HUES48 (cell line): Measurements from ENCODE around the gene SELPLG.
"Not testable (repeated sequence)": the region's sequence is repeated elsewhere in the genome, so short reads cannot be mapped to it uniquely, and the experiment has no call there.

Experiments
- H3K27ac ChIP-seq: one replicate; pipeline ENCODE4 v1.7.0; 2013; ENCODE audit warnings: low read depth, low read length, inconsistent platforms
- H3K27me3 ChIP-seq: 2 replicates; pipeline ENCODE4 v1.6.1; 2013; ENCODE audit warnings: mild to moderate bottlenecking, low read length; ENCODE audit not compliant: control insufficient read depth, insufficient read depth
- H3K36me3 ChIP-seq: 2 replicates; pipeline ENCODE4 v1.6.1; 2013; ENCODE audit warnings: low read length; ENCODE audit not compliant: control insufficient read depth, insufficient read depth
- H3K4me1 ChIP-seq: 2 replicates; pipeline ENCODE4 v1.6.1; 2013; ENCODE audit warnings: mild to moderate bottlenecking, low read length; ENCODE audit not compliant: control insufficient read depth, insufficient read depth
- H3K4me3 ChIP-seq: 2 replicates; pipeline ENCODE4 v1.5.1; 2013; ENCODE audit warnings: mild to moderate bottlenecking, low read depth, low read length
- H3K9ac ChIP-seq: 2 replicates; pipeline ENCODE4 v1.6.1; 2013; ENCODE audit warnings: mild to moderate bottlenecking, low read depth, low read length, moderate library complexity
- H3K9me3 ChIP-seq: 2 replicates; pipeline ENCODE4 v1.6.1; 2013; ENCODE audit warnings: low read length; ENCODE audit not compliant: control insufficient read depth, insufficient read depth

SELPLG gene

DNA sequence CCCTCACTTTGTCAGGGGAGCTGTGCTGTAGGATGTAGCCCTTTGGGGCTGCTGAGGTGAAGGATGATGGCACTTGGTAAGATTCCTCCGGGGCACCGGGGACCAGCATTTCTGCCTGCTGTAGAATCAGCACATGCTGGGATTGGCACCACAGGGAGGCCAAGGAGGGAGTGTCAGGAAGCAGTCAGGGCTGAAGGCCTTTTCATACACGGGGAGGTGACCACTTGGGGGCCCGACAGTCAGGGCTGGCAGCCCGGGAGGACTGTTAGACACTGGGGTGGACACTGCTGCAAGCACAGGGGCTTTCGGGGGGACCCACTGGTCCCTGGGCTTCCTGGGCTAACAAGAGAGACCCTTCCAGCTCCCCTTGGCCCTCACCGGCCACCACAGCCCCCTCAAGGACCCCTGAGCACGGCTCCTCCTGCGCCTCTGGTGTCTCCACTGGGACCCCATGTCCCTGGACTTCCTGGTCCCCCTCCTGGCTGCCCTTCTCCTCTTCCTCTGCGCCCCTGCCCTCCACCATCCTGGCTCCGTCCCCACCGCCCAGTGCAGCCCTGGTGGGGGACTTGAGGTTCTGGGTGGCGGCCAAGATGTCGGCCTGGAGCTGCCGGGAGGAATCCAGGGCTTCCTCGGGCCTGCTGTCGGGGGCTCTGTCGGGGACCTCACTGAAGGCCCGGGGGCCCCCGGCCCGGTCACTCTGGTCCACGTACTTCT is 42.3 kb downstream of the SELPLG start:
- no peak overlapping the region for H3K4me3 ChIP-seq
- H3K27ac ChIP-seq: no peak overlapping the region
- no peak overlapping the region for H3K9ac ChIP-seq
- H3K9me3 ChIP-seq: no peaks in the 10 kb centered on the region
- H3K27me3 ChIP-seq: no peaks in the 10 kb centered on the region
- H3K36me3 ChIP-seq: no peaks in the 10 kb centered on the region
- H3K4me1 ChIP-seq: peaks cover 9% of the 10 kb centered on the region

DNA sequence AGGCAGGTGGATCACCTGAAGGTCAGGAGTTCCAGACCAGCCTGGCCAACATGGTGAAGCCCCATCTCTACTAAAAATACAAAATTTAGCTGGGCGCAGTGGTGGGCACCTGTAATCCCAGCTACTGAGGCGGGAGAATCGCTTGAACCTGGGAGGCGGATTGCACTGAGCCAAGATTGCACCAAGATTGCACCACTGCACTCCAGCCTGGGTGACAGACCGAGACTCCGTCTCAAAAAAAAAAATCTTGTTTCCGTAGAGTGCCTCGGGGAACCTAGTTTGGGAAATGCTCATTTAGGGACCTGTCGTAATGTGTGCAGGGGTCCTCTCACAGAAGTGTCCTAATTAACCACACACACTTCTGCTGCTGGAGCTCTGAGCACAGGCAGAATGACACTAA is 43.2 kb downstream of the SELPLG start:
- H3K27ac ChIP-seq, H3K9me3 ChIP-seq, H3K9ac ChIP-seq, H3K27me3 ChIP-seq, H3K36me3 ChIP-seq, H3K4me1 ChIP-seq, H3K4me3 ChIP-seq: not testable (repeated sequence)

GRCh38 chr12:108589840-108590229 is 43.9 kb downstream of the SELPLG start:
- Histone ChIP-seq H3K4me3 (no peak overlapping the region), H3K27me3 (no peaks in the 10 kb centered on the region), H3K9me3 (no peaks in the 10 kb centered on the region), H3K36me3 (no peaks in the 10 kb centered on the region), H3K9ac (no peak overlapping the region), H3K4me1 (peaks cover 9% of the 10 kb centered on the region), H3K27ac (no peak overlapping the region)

DNA sequence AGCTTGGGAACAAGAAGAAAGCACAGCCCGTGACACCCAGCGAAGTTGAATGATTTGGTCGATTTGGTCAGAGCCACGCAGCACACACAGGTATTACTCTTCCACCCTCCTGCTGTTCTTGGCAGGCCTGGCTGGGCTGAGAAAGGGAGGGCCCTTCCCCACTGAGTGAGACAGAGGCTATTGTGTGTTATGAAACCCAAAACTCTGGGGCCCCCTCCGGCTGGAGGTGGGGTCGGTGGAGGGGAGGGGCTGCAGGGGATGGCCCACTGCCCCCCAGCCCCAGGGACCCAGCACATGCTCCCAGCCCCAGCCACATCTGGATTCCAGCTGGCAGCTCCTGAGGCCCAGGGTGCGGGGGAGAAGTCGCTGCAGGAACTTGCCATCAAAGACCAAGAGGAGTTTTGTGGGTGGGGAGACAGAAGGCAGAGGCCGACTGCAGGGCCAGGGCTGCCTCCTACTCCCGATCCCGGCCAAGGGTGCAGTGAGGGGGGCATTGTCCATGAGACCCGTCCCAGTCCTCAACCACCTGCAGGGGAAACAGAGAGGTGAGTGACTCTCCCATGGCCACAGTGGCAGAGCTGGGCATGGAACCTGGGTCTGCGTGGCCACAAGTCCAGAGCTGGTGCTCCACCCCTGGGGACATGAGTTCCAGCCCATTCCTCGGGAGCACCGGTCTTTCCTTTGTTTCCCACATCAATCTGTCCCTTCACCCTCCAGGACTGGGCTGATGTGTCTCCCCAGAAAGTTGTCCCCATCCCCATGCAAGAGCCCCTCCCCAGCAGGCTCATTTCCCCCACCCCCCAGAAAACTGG is 44.5 kb downstream of the SELPLG start:
- no peaks in the 10 kb centered on the region for H3K36me3 ChIP-seq
- H3K4me1 ChIP-seq: peaks cover 9% of the 10 kb centered on the region
- no peak overlapping the region for H3K9ac ChIP-seq
- H3K4me3 ChIP-seq: no peak overlapping the region
- H3K9me3 ChIP-seq: no peaks in the 10 kb centered on the region
- peak overlapping the region; percentile 26 for H3K27ac ChIP-seq
- H3K27me3 ChIP-seq: no peaks in the 10 kb centered on the region

GRCh38 chr12:108587826-108588225 is 45.9 kb downstream of the SELPLG start:
- Histone ChIP-seq H3K36me3 (no peaks in the 10 kb centered on the region), H3K4me1 (peaks cover 9% of the 10 kb centered on the region), H3K27me3 (no peaks in the 10 kb centered on the region), H3K27ac (no peak overlapping the region), H3K4me3 (no peak overlapping the region), H3K9me3 (no peaks in the 10 kb centered on the region), H3K9ac (no peak overlapping the region)

DNA sequence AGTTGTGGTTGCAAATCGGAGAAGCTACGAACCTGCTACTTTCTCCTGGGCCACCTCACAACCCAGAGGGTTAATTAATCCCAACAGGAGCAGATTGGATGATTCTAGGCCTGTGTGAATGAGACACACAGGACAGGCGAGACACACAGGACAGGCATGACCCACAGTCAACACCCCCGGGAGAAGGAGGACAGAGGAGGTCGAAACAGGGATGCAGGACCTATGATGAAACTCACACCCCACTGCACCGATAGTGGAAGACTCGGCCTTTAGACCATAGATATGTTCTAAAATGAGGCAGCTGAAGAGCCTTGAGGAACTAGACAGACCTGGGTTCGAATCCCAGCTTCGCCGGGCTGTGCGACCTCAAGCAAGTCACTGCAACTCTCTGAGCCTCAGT is 47.4 kb downstream of the SELPLG start:
- peaks cover 9% of the 10 kb centered on the region for H3K4me1 ChIP-seq
- H3K9ac ChIP-seq: no peak overlapping the region
- H3K9me3 ChIP-seq: no peaks in the 10 kb centered on the region
- H3K27ac ChIP-seq: no peak overlapping the region
- no peaks in the 10 kb centered on the region for H3K36me3 ChIP-seq
- no peak overlapping the region for H3K4me3 ChIP-seq
- no peaks in the 10 kb centered on the region for H3K27me3 ChIP-seq

DNA sequence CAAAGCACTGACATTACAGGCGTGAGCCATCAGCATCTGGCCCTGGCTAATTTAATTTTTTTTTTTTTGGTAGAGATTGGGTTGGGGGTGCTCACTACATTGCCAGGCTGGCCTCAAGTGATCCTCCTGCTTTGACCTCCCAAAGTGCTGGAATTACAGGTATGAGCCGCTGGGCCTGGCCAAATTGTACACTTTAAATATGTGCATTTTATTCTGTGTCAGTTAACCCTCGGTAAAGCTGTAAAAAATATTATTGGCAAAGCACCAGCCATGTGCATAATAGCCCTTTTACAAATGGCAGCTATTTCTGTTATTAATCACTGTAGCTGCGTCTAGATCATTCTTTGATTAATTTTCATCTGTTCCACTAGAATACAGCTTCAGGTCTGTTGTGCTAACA is 47.8 kb downstream of the SELPLG start:
- Histone ChIP-seq H3K36me3 (no peaks in the 10 kb centered on the region), H3K4me3 (no peak overlapping the region), H3K27me3 (no peaks in the 10 kb centered on the region), H3K27ac (no peak overlapping the region), H3K4me1 (peaks cover 9% of the 10 kb centered on the region), H3K9ac (no peak overlapping the region), H3K9me3 (no peaks in the 10 kb centered on the region)

DNA sequence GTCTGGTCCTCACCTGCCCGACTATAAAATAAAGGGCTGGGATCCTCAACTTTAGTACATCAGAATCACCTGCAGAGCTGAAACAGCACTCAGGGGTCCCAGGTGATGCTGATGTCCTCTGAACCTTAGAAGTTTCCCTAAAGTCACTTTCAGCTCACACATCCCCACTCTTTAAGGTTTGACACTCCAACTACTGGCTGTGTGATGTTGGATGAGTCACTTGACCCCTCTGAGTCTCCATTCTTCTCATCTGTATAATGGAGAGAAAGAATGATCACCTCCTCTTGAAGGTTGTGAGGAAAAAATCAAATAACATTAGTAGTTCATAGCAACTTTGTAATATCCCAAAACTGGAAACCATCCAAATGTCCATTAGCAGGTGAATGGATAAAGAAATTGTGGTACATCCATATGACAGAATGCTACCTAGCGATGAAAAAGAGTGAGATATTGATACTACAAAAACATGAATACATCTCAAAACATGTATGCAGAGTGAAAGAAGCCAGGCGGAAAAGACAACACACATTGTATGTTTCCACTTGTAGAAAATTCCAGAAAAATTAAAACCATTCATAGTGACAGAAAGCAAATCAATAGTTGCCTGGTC is 49.1 kb downstream of the SELPLG start:
- Histone ChIP-seq H3K9me3 (no peaks in the 10 kb centered on the region), H3K9ac (no peak overlapping the region), H3K27me3 (no peaks in the 10 kb centered on the region), H3K27ac (no peak overlapping the region), H3K36me3 (no peaks in the 10 kb centered on the region), H3K4me3 (no peak overlapping the region), H3K4me1 (peaks cover 9% of the 10 kb centered on the region)

GRCh38 chr12:108583991-108584390 is 49.7 kb downstream of the SELPLG start:
- H3K36me3 ChIP-seq: no peaks in the 10 kb centered on the region
- no peaks in the 10 kb centered on the region for H3K27me3 ChIP-seq
- peaks cover 4% of the 10 kb centered on the region for H3K4me1 ChIP-seq
- H3K9ac ChIP-seq: no peak overlapping the region
- H3K4me3 ChIP-seq: no peak overlapping the region
- no peaks in the 10 kb centered on the region for H3K9me3 ChIP-seq
- no peak overlapping the region for H3K27ac ChIP-seq

DNA sequence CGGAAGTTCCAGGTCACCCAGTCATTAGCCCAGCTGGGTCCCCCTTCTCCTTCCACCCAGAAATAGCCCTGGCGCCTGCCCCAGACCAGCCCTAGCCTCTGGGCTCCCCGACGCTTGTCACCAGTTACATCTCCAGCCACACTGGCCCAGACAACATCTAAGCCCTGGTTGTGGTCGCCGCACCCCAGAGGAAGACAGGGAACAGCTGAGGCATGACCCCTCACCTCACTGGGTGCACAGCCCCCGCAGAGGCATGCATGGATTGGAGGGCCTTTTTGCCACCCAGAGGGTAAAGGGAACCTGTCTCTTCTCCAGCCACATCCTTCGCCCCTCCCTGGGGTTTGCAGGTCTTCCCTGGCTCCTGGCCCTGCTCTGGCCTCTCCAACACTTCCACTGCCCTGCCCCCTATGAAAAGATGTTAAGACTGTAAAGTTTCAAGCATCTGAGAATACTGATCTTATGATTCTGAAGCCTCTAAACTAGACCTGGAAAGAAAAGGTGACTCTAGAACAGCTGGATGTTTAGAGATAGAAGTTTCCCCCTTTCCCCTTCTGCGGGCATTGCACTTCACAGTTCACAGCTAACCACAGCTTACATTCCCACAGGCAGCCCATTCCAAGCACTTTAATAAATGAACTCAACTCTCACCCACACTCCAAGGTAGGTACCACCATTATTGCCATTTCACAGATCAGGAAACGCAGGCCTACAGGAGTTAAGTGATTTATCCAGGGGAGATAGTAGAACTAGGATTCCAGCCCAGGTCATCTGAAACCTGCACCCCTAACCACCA is 50.5 kb downstream of the SELPLG start:
- H3K27me3 ChIP-seq: no peaks in the 10 kb centered on the region
- H3K9ac ChIP-seq: no peak overlapping the region
- no peaks in the 10 kb centered on the region for H3K36me3 ChIP-seq
- no peaks in the 10 kb centered on the region for H3K9me3 ChIP-seq
- H3K4me1 ChIP-seq: no peaks in the 10 kb centered on the region
- no peak overlapping the region for H3K27ac ChIP-seq
- no peak overlapping the region for H3K4me3 ChIP-seq
